H9 (cell line): ENCODE measurements around the gene ANO2. TPM values are rescaled to one million over a fixed set of nuclear protein-coding genes. Genes with fewer than 3 reads are reported as not detected.

Experiments
- DNase-seq: peaks from one replicate; pipeline ENCODE4 v3.0.0-alpha.2; 2017
- H2AFZ ChIP-seq: one replicate; pipeline ENCODE4 v1.6.1; 2013; ENCODE audit warnings: mild to moderate bottlenecking, low read length, control low read depth, moderate library complexity
- H2AK5ac ChIP-seq: 2 replicates; pipeline ENCODE4 v1.6.1; 2013; ENCODE audit warnings: low read length, control low read depth, mixed read lengths; ENCODE audit not compliant: insufficient read length
- H2BK120ac ChIP-seq: one replicate; pipeline ENCODE4 v1.6.1; 2013; ENCODE audit warnings: low read depth, mild to moderate bottlenecking, low read length, control low read depth, inconsistent platforms; ENCODE audit not compliant: poor library complexity, severe bottlenecking
- H2BK12ac ChIP-seq: 2 replicates; pipeline ENCODE4 v1.6.1; 2013; ENCODE audit warnings: low read length, control low read depth, mixed read lengths, low read depth; ENCODE audit not compliant: insufficient read length
- H2BK15ac ChIP-seq: 2 replicates; pipeline ENCODE4 v1.6.1; 2013; ENCODE audit warnings: low read depth, low read length, control low read depth
- H2BK20ac ChIP-seq: one replicate; pipeline ENCODE4 v1.6.1; 2013; ENCODE audit warnings: low read depth, mild to moderate bottlenecking, low read length, control low read depth, inconsistent platforms; ENCODE audit not compliant: poor library complexity, severe bottlenecking
- H2BK5ac ChIP-seq: 2 replicates; pipeline ENCODE4 v1.6.1; 2013; ENCODE audit warnings: low read length, control low read depth, mixed read lengths; ENCODE audit not compliant: insufficient read length
- H3K14ac ChIP-seq: 2 replicates; pipeline ENCODE4 v1.6.1; 2013; ENCODE audit warnings: low read length, control low read depth; ENCODE audit not compliant: insufficient read depth
- H3K18ac ChIP-seq: 2 replicates; pipeline ENCODE4 v1.6.1; 2013; ENCODE audit warnings: low read depth, mild to moderate bottlenecking, mixed read lengths, low read length, control low read depth; ENCODE audit not compliant: insufficient read length
- H3K23ac ChIP-seq: 2 replicates; pipeline ENCODE4 v1.6.1; 2013; ENCODE audit warnings: low read length, control low read depth, mixed read lengths, low read depth; ENCODE audit not compliant: insufficient read length
- H3K23me2 ChIP-seq: 2 replicates; pipeline ENCODE4 v1.6.1; 2013; ENCODE audit warnings: low read depth, mild to moderate bottlenecking, mixed read lengths, low read length, control low read depth; ENCODE audit not compliant: insufficient read length, poor library complexity, severe bottlenecking
- H3K27ac ChIP-seq: 2 replicates; pipeline ENCODE4 v1.5.1; 2013; ENCODE audit warnings: low read length, control low read depth, mixed read lengths, low read depth; ENCODE audit not compliant: insufficient read length
- H3K27me3 ChIP-seq: 2 replicates; pipeline ENCODE4 v1.6.1; 2013; ENCODE audit warnings: low read length, control low read depth, inconsistent platforms; ENCODE audit not compliant: insufficient read depth
- H3K4ac ChIP-seq: 2 replicates; pipeline ENCODE4 v1.6.1; 2013; ENCODE audit warnings: low read depth, mild to moderate bottlenecking, control low read depth, inconsistent platforms, low read length, moderate library complexity
- H3K4me1 ChIP-seq: 2 replicates; pipeline ENCODE4 v1.6.1; 2013; ENCODE audit warnings: low read length, control low read depth, inconsistent platforms; ENCODE audit not compliant: insufficient read depth
- H3K4me2 ChIP-seq: 2 replicates; pipeline ENCODE4 v1.6.1; 2013; ENCODE audit warnings: low read length, control low read depth, mixed read lengths; ENCODE audit not compliant: insufficient read length, insufficient read depth
- H3K56ac ChIP-seq: 2 replicates; pipeline ENCODE4 v1.6.1; 2013; ENCODE audit warnings: low read depth, mild to moderate bottlenecking, mixed read lengths, low read length, control low read depth; ENCODE audit not compliant: insufficient read length
- H3K79me1 ChIP-seq: 2 replicates; pipeline ENCODE4 v1.6.1; 2013; ENCODE audit warnings: low read depth, mild to moderate bottlenecking, moderate library complexity, low read length, control low read depth, inconsistent platforms; ENCODE audit not compliant: insufficient read depth, poor library complexity, severe bottlenecking
- H3K79me2 ChIP-seq: 2 replicates; pipeline ENCODE4 v1.6.1; 2013; ENCODE audit warnings: low read length, control low read depth, inconsistent platforms; ENCODE audit not compliant: insufficient read depth
- H3K9ac ChIP-seq: 2 replicates; pipeline ENCODE4 v1.6.1; 2013; ENCODE audit warnings: low read length, control low read depth, mixed read lengths; ENCODE audit not compliant: insufficient read length; ENCODE audit errors: extremely low read depth
- H3K9me3 ChIP-seq: one replicate; pipeline ENCODE4 v1.6.1; 2013; ENCODE audit warnings: low read depth, low read length, inconsistent platforms; ENCODE audit not compliant: control insufficient read depth
- H3T11ph ChIP-seq: one replicate; pipeline ENCODE4 v1.6.1; 2013; ENCODE audit warnings: mild to moderate bottlenecking, low read length, control low read depth, inconsistent platforms
- H4K20me1 ChIP-seq: one replicate; pipeline ENCODE4 v1.6.1; 2013; ENCODE audit not compliant: control insufficient read depth, insufficient read length, insufficient read depth
- H4K5ac ChIP-seq: 2 replicates; pipeline ENCODE4 v1.6.1; 2013; ENCODE audit warnings: low read depth, mild to moderate bottlenecking, mixed read lengths, low read length, control low read depth; ENCODE audit not compliant: insufficient read length
- H4K8ac ChIP-seq: replicated peaks from 2 replicates; pipeline ENCODE4 v1.6.1; 2013; ENCODE audit warnings: low read length, control low read depth, mixed read lengths, low read depth; ENCODE audit not compliant: insufficient read length
- H4K91ac ChIP-seq: 2 replicates; pipeline ENCODE4 v1.6.1; 2013; ENCODE audit warnings: low read depth, mild to moderate bottlenecking, moderate library complexity, mixed read lengths, low read length, control low read depth; ENCODE audit not compliant: insufficient read length
- H3K27ac Mint-ChIP-seq, 3 experiments: 2 replicates in 2 of 3; 3 replicates in 1 of 3; pipeline ENCODE4 v1.8.0; 2020 to 2021; ENCODE audit warnings: mixed read lengths in 3 of 3, mild to moderate bottlenecking in 1 of 3, moderate library complexity in 1 of 3
- H3K27me3 Mint-ChIP-seq: 2 replicates; pipeline ENCODE4 v1.8.0; 2021; ENCODE audit warnings: low read depth, mild to moderate bottlenecking, moderate library complexity, mixed read lengths
- H3K36me3 Mint-ChIP-seq, 3 experiments: 2 replicates in 2 of 3; 3 replicates in 1 of 3; pipeline ENCODE4 v1.8.0; 2020 to 2021; ENCODE audit warnings: low read depth in 3 of 3, mixed read lengths in 3 of 3; ENCODE audit not compliant: insufficient read depth in 1 of 3
- H3K4me1 Mint-ChIP-seq, 2 experiments: 2 replicates each; pipeline ENCODE4 v1.8.0; 2020; ENCODE audit warnings: mixed read lengths in 2 of 2
- H3K4me3 Mint-ChIP-seq, 2 experiments: 2 replicates in 1 of 2; 3 replicates in 1 of 2; pipeline ENCODE4 v1.8.0; 2020 to 2021; ENCODE audit warnings: mild to moderate bottlenecking in 2 of 2, mixed read lengths in 2 of 2, moderate library complexity in 1 of 2
- H3K9me3 Mint-ChIP-seq, 2 experiments: 2 replicates in 1 of 2; 3 replicates in 1 of 2; pipeline ENCODE4 v1.8.0; 2020; ENCODE audit warnings: mild to moderate bottlenecking in 2 of 2, mixed read lengths in 2 of 2, moderate library complexity in 1 of 2
- WGBS: extraction: QIAGEN DNeasy Blood & Tissue Kit; methylation state at CpG from one replicate; pipeline ENCODE4 v1.1.7; 2013; ENCODE audit warnings: missing lambda C conversion rate, low lambda C conversion rate, mixed read lengths; ENCODE audit not compliant: insufficient read length; ENCODE audit errors: extremely low coverage; 5-methylcytosine and 5-hydroxymethylcytosine counted together
- total RNA-seq: library from RNA; stranded (reverse); gene quantifications from 2 replicates; pipeline ENCODE4 v1.2.1, GENCODE V29; 2021
- TF ChIP-seq, protein P1 (sequence below): fragments of 200-600 bp; sonication (generic); conservative IDR thresholded peaks from 3 replicates; pipeline ENCODE4 v1.8.0; 2021; ENCODE audit warnings: antibody characterized with exemption, mild to moderate bottlenecking

Gene ANO2
- total RNA-seq, 1 experiment from 2014 or later: 3.8 TPM

DNA sequence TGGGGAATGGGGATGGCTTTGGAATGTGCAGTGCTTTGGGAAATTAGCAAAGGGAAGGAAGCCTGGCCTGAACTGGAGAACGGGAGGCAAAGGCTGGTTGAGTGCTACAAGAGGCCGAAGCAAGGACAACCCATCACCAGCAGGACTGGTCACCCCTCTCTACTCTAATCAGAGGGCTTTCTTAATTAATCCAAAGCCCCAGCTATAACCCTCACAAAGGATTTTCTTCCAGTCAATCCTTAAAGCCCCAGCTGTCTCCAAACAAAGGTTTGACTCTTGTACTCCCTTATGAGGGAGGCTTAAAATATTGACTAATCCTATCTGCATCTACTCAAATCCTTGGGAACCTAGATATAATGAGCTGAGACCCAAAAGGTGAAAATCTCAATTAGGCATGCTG, 256.8 kb downstream of the ANO2 start:
- no peaks in the 10 kb centered on the region for H3K9me3 ChIP-seq
- H3K23ac ChIP-seq: no peak overlapping the region
- H3K27ac ChIP-seq: no peak overlapping the region
- no peak overlapping the region for H2BK5ac ChIP-seq
- no peaks in the 10 kb centered on the region for H4K20me1 ChIP-seq
- Mint-ChIP-seq H3K9me3 (peaks cover 0 to 1% of the 10 kb centered on the region in 2 experiments; a peak in 2 of 5 replicates), H3K4me3 (no peak overlapping the region), H3K27ac (no peak overlapping the region), H3K36me3 (peaks cover 0 to 1% (median 0%) of the 10 kb centered on the region in 3 experiments; a peak in 2 of 7 replicates), H3K4me1 (0 out of 4 replicates have a peak, but pooled peaks cover 0 to 2% of the 10 kb centered on the region in 2 experiments), H3K27me3 (peaks cover 3% of the 10 kb centered on the region)
- no peak overlapping the region for H3K4me2 ChIP-seq
- no peak overlapping the region for H2BK15ac ChIP-seq
- H3K9ac ChIP-seq: no peak overlapping the region
- H4K5ac ChIP-seq: no peak overlapping the region
- H3K23me2 ChIP-seq: no peaks in the 10 kb centered on the region
- no peak for DNase-seq
- no peak overlapping the region for H3K14ac ChIP-seq
- H3K4ac ChIP-seq: no peak overlapping the region
- H4K8ac ChIP-seq: no peak overlapping the region
- TF ChIP-seq, protein P1, sequence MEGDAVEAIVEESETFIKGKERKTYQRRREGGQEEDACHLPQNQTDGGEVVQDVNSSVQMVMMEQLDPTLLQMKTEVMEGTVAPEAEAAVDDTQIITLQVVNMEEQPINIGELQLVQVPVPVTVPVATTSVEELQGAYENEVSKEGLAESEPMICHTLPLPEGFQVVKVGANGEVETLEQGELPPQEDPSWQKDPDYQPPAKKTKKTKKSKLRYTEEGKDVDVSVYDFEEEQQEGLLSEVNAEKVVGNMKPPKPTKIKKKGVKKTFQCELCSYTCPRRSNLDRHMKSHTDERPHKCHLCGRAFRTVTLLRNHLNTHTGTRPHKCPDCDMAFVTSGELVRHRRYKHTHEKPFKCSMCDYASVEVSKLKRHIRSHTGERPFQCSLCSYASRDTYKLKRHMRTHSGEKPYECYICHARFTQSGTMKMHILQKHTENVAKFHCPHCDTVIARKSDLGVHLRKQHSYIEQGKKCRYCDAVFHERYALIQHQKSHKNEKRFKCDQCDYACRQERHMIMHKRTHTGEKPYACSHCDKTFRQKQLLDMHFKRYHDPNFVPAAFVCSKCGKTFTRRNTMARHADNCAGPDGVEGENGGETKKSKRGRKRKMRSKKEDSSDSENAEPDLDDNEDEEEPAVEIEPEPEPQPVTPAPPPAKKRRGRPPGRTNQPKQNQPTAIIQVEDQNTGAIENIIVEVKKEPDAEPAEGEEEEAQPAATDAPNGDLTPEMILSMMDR: no peak
- H3K27me3 ChIP-seq: no peaks in the 10 kb centered on the region
- no peaks in the 10 kb centered on the region; the same call in 1 of the 2 replicates for H3K79me2 ChIP-seq
- no peak overlapping the region for H3K18ac ChIP-seq
- no CpG with 5 or more reads among the region's 2 CpGs for WGBS
- no peaks in the 10 kb centered on the region for H3K79me1 ChIP-seq
- H2AK5ac ChIP-seq: no peak overlapping the region
- H3K4me1 ChIP-seq: no peaks in the 10 kb centered on the region
- H2AFZ ChIP-seq: no peak overlapping the region
- H2BK12ac ChIP-seq: no peak overlapping the region
- H4K91ac ChIP-seq: no peak overlapping the region
- H3T11ph ChIP-seq: no peak overlapping the region
- H3K56ac ChIP-seq: no peak overlapping the region
- H2BK120ac ChIP-seq: no peak overlapping the region
- no peak overlapping the region for H2BK20ac ChIP-seq
